HepG2 (cell line): ENCODE results near the gene SYT13. TPM values are rescaled to one million over a fixed set of nuclear protein-coding genes. Genes with fewer than 3 reads are reported as not detected.

Experiments
- ATAC-seq: fragments of 200-7000 bp; cut with Tn5 transposase; 3 replicates; pipeline ENCODE4 v1.9.1; 2020; ENCODE audit warnings: mild to moderate bottlenecking, moderate library complexity
- Bru-seq: library from RNA; stranded (reverse); fragments of 400-500 nt; gene quantifications from one replicate; lab custom pipeline; 2021; lab: Mats Ljungman, UMichigan
- BruChase-seq, 2 experiments: library from RNA; stranded (reverse); fragments of 400-500 nt; gene quantifications; one replicate each; lab custom pipeline; 2021; lab: Mats Ljungman, UMichigan
- BruUV-seq: library from RNA; stranded (reverse); fragments of 400-500 nt; replicated peaks from 2 replicates; lab custom pipeline; 2021; lab: Mats Ljungman, UMichigan
- CTCF ChIA-PET: fragments of 300-600 bp; formaldehyde crosslinking; extraction: SDS; loops from one replicate; lab custom pipeline; 2021; ENCODE audit warnings: low total read pairs, inconsistent platforms, low intra/inter-chr PET ratio; lab: Yijun Ruan, JAX
- POLR2A ChIA-PET: fragments of 350-600 bp; sonication (Branson Sonifier 250); formaldehyde crosslinking; loops from one replicate; lab custom pipeline; 2020; ENCODE audit warnings: antibody characterized with exemption, inconsistent platforms; lab: Yijun Ruan, JAX
- DNase-seq: peaks from one replicate; pipeline ENCODE4 v3.0.0-alpha.2; 2015; ENCODE audit warnings: low spot score
- FAIRE-seq: peaks from 3 replicates; lab custom pipeline; 2011; peaks lifted over from hg19 to GRCh38; lab: Jason Lieb, UNC
- H2AFZ ChIP-seq: one replicate; pipeline ENCODE4 v1.6.1; 2011; ENCODE audit warnings: low read length, inconsistent platforms
- H3K27ac ChIP-seq: fragments of 300-600 bp; 3 replicates; pipeline ENCODE4 v1.8.0; 2011; ENCODE audit warnings: mixed run types, mild to moderate bottlenecking, mixed read lengths, low read length, inconsistent platforms; ENCODE audit not compliant: insufficient read depth; ENCODE audit errors: extremely low read length
- H3K27me3 ChIP-seq, 2 experiments: fragments of 200-600 bp in 1 of 2; 2 replicates in 1 of 2; 3 replicates in 1 of 2; pipeline versions ENCODE4 v1.6.0 to v1.8.0; 2011; ENCODE audit warnings: low read length in 2 of 2, mild to moderate bottlenecking in 2 of 2, moderate library complexity in 2 of 2, inconsistent platforms in 1 of 2; ENCODE audit not compliant: insufficient read depth in 2 of 2, control insufficient read depth in 1 of 2
- H3K36me3 ChIP-seq, 2 experiments: fragments of 200-600 bp in 1 of 2; replicated peaks in 1 of 2; 2 replicates in 1 of 2; 3 replicates in 1 of 2; pipeline versions ENCODE4 v1.5.1 to v1.8.0; 2011; ENCODE audit warnings: low read length in 2 of 2, inconsistent platforms in 1 of 2; ENCODE audit not compliant: insufficient read depth in 2 of 2, control insufficient read depth in 1 of 2
- H3K4me1 ChIP-seq: 2 replicates; pipeline ENCODE4 v1.5.1; 2012; ENCODE audit warnings: low read length, inconsistent platforms; ENCODE audit not compliant: insufficient read depth
- H3K4me2 ChIP-seq: 2 replicates; pipeline ENCODE4 v1.6.0; 2011; ENCODE audit warnings: low read depth, low read length, inconsistent platforms
- H3K4me3 ChIP-seq, 3 experiments: fragments of 200-600 bp in 1 of 3; sonication (generic), shearing (Covaris generic) in 1 of 3; replicated peaks in 1 of 3; 2 replicates each; pipeline ENCODE4 v1.5.1; 2011 to 2016; ENCODE audit warnings: low read length in 3 of 3, inconsistent platforms in 2 of 3, low read depth in 2 of 3, mild to moderate bottlenecking in 2 of 3, control low read depth in 1 of 3, mixed read lengths in 1 of 3; ENCODE audit not compliant: insufficient read depth in 1 of 3
- H3K79me2 ChIP-seq: one replicate; pipeline ENCODE4 v1.6.1; 2011; ENCODE audit warnings: low read length, inconsistent platforms; ENCODE audit not compliant: insufficient read depth
- H3K9ac ChIP-seq: 2 replicates; pipeline ENCODE4 v1.6.0; 2011; ENCODE audit warnings: mild to moderate bottlenecking, low read depth, low read length, inconsistent platforms; ENCODE audit not compliant: insufficient read depth
- H3K9me3 ChIP-seq: 2 replicates; pipeline ENCODE4 v1.5.1; 2012; ENCODE audit warnings: mild to moderate bottlenecking, low read length
- H4K20me1 ChIP-seq: 2 replicates; pipeline ENCODE4 v1.6.0; 2011; ENCODE audit warnings: inconsistent platforms, mild to moderate bottlenecking, low read length, moderate library complexity; ENCODE audit not compliant: insufficient read depth
- ATF7-NPFF ChIP-seq: sonication (generic); formaldehyde crosslinking; IDR thresholded peaks from 2 replicates; pipeline ENCODE4 v1.8.1; 2023; ENCODE audit warnings: mild to moderate bottlenecking, low read depth, missing genetic modification reagents, moderate library complexity
- HNRNPH1 ChIP-seq: fragments of 200-400 bp; formaldehyde crosslinking; optimal IDR thresholded peaks from 2 replicates; pipeline ENCODE3; 2017; ENCODE audit warnings: mild to moderate bottlenecking, low read depth, low read length
- HOXA5 ChIP-seq: sonication (generic); formaldehyde crosslinking; IDR thresholded peaks from 2 replicates; pipeline ENCODE4 v1.4.0; 2020; ENCODE audit warnings: missing genetic modification reagents
- MEIS2 ChIP-seq: sonication (generic); formaldehyde crosslinking; IDR thresholded peaks from 2 replicates; pipeline ENCODE4 v1.9.0; 2021; ENCODE audit warnings: mild to moderate bottlenecking, missing genetic modification reagents
- PITX1 ChIP-seq: sonication (generic); formaldehyde crosslinking; IDR thresholded peaks from 2 replicates; pipeline ENCODE4 v1.5.1; 2020; ENCODE audit warnings: mild to moderate bottlenecking, missing genetic modification reagents
- REL ChIP-seq: sonication (generic); formaldehyde crosslinking; conservative IDR thresholded peaks from 2 replicates; pipeline ENCODE4 v1.8.0; 2022; ENCODE audit warnings: mild to moderate bottlenecking, missing genetic modification reagents, moderate library complexity
- ZNF282 ChIP-seq: fragments of 450-650 bp; IDR thresholded peaks from 2 replicates; pipeline ENCODE4 v1.6.1; 2018; ENCODE audit not compliant: partially characterized antibody
- ZNF589 ChIP-seq: sonication (generic); formaldehyde crosslinking; conservative IDR thresholded peaks from 2 replicates; pipeline ENCODE4 v1.8.0; 2022; ENCODE audit warnings: mild to moderate bottlenecking, moderate library complexity, missing genetic modification reagents
- ZNF615 ChIP-seq: sonication (generic); formaldehyde crosslinking; IDR thresholded peaks from 2 replicates; pipeline ENCODE4 v1.5.0; 2020; ENCODE audit warnings: mild to moderate bottlenecking, missing genetic modification reagents, borderline replicate concordance
- WGBS: methylation state at CpG from one replicate; pipeline ENCODE4 v1.1.6; 2017; ENCODE audit warnings: low lambda C conversion rate; 5-methylcytosine and 5-hydroxymethylcytosine counted together
- in situ Hi-C: cut with HindIII; loops from 2 replicates; pipeline ENCODE4 v1.10.0; 2017; ENCODE audit warnings: low pct_unique_long_range_greater_than_20kb; ENCODE audit not compliant: extremely low pct_ligation_motif_present
- intact Hi-C: fragments of 100-400 bp; cut with micrococcal nuclease; formaldehyde crosslinking; loops from one replicate; pipeline ENCODE4 v1.10.0; 2022; ENCODE audit not compliant: unreplicated experiment
- long read RNA-seq, 2 experiments: library from RNA in 1 of 2; library from polyadenylated mRNA in 1 of 2; stranded (forward) in 1 of 2; unstranded in 1 of 2; transcript quantifications; one replicate each; pipeline ENCODE4 v2.0.0, GENCODE V29; 2019 to 2022
- polyA minus RNA-seq, 3 experiments: library from RNA; depleted of rRNA, polyadenylated mRNA; stranded (reverse); fragments of >200 nt; gene quantifications; 2 replicates each; pipeline ENCODE4 v1.2.3, GENCODE V29; 2011; ENCODE audit warnings: low replicate concordance in 1 of 3
- polyA plus RNA-seq, 8 experiments: library from polyadenylated mRNA; depleted of rRNA in 3 of 8; stranded (reverse) in 7 of 8; unstranded in 1 of 8; fragments of >200 nt; fragmentation: Illumina TruSeq in 4 of 8; extraction: Trizol in 4 of 8; gene quantifications; 2 replicates each; pipeline versions ENCODE4 v1.2.1 to v1.2.3, GENCODE V29; 2011 to 2016; ENCODE audit warnings: low read depth in 4 of 8, missing spikeins in 1 of 8, mixed read lengths in 1 of 8; ENCODE audit not compliant: insufficient read depth in 1 of 8
- total RNA-seq, 5 experiments: library from RNA; depleted of rRNA; stranded (reverse); fragments of >200 nt; fragmentation: Illumina TruSeq; extraction: Trizol; gene quantifications; 2 replicates each; pipeline ENCODE4 v1.2.3, GENCODE V29; 2016; ENCODE audit warnings: low read depth in 1 of 5
- TF ChIP-seq, protein P1 (sequence below): sonication (generic); formaldehyde crosslinking; IDR thresholded peaks from 2 replicates; pipeline ENCODE4 v1.8.1; 2022; ENCODE audit warnings: low read depth, mild to moderate bottlenecking, missing genetic modification reagents
- TF ChIP-seq, protein P2 (sequence below): sonication (generic); formaldehyde crosslinking; IDR thresholded peaks from 2 replicates; pipeline ENCODE4 v1.8.0; 2022; ENCODE audit warnings: mild to moderate bottlenecking, missing genetic modification reagents, moderate library complexity
- TF ChIP-seq, protein P3 (sequence below): sonication (generic); formaldehyde crosslinking; IDR thresholded peaks from 2 replicates; pipeline ENCODE4 v1.5.1; 2020; ENCODE audit warnings: missing genetic modification reagents, mild to moderate bottlenecking, borderline replicate concordance

SYT13 gene, protein sequence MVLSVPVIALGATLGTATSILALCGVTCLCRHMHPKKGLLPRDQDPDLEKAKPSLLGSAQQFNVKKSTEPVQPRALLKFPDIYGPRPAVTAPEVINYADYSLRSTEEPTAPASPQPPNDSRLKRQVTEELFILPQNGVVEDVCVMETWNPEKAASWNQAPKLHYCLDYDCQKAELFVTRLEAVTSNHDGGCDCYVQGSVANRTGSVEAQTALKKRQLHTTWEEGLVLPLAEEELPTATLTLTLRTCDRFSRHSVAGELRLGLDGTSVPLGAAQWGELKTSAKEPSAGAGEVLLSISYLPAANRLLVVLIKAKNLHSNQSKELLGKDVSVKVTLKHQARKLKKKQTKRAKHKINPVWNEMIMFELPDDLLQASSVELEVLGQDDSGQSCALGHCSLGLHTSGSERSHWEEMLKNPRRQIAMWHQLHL
- total RNA-seq (2016; rRNA removed; fragmentation: Illumina TruSeq; extraction: Trizol) (0.02 and 0.14 TPM in 2 replicates), polyA plus RNA-seq (2011; rRNA removed) (0.13 and 0.26 TPM in 2 replicates), polyA minus RNA-seq (2011; rRNA and poly(A)+ RNA removed; ENCODE audit: low replicate concordance) (0.28 and 0.60 TPM in 2 replicates), Bru-seq, nascent RNA (percentile 12 among the genes with signal in this experiment), BruChase-seq, experiment 1, labeled RNA remaining after a 6-hour chase (percentile 18 among the genes with signal in this experiment), BruChase-seq, experiment 2, labeled RNA remaining after a 2-hour chase (percentile 14 among the genes with signal in this experiment)
- total RNA-seq (2016; cell fraction: cytosol; rRNA removed; fragmentation: Illumina TruSeq; extraction: Trizol; ENCODE audit: low read depth) = not detected in 2 replicates
- 0.09 and 0.10 TPM in 2 replicates for total RNA-seq (2016; cell fraction: insoluble cytoplasmic fraction; rRNA removed; fragmentation: Illumina TruSeq; extraction: Trizol)
- total RNA-seq (2016; cell fraction: membrane; rRNA removed; fragmentation: Illumina TruSeq; extraction: Trizol) = 0.06 and 0.07 TPM in 2 replicates
- total RNA-seq (2016; cell fraction: nucleus; rRNA removed; fragmentation: Illumina TruSeq; extraction: Trizol) = 0.25 TPM in 1 of 2 replicates, not detected in the other
- 0.12 and 0.13 TPM in 2 replicates for polyA plus RNA-seq (2011; cell fraction: cytosol; rRNA removed)
- 0.12 and 0.14 TPM in 2 replicates for polyA plus RNA-seq (2011; cell fraction: nucleus; rRNA removed)
- polyA plus RNA-seq (2012) = 0.09 TPM in 1 of 2 replicates, not detected in the other
- polyA plus RNA-seq (2016; cell fraction: cytosol; fragmentation: Illumina TruSeq; extraction: Trizol; ENCODE audit: low read depth) = 0.02 and 0.09 TPM in 2 replicates
- polyA plus RNA-seq (2016; cell fraction: insoluble cytoplasmic fraction; fragmentation: Illumina TruSeq; extraction: Trizol; ENCODE audit: low read depth) = 0.11 and 0.19 TPM in 2 replicates
- 0.03 and 0.13 TPM in 2 replicates for polyA plus RNA-seq (2016; cell fraction: membrane; fragmentation: Illumina TruSeq; extraction: Trizol; ENCODE audit: low read depth)
- 0.08 TPM in 1 of 2 replicates, not detected in the other for polyA plus RNA-seq (2016; cell fraction: nucleus; fragmentation: Illumina TruSeq; extraction: Trizol; ENCODE audit: insufficient read depth, low read depth)
- polyA minus RNA-seq (2011; cell fraction: cytosol; rRNA and poly(A)+ RNA removed) = 0.40 TPM in 1 of 2 replicates, not detected in the other
- polyA minus RNA-seq (2011; cell fraction: nucleus; rRNA and poly(A)+ RNA removed) = 0.12 and 0.13 TPM in 2 replicates
- long read RNA-seq, experiment 1 = 0 reads
- long read RNA-seq, experiment 2, full-length matches to known transcripts = 1 of 1 reads
- long read RNA-seq, experiment 2, partial matches to known transcripts = 0 of 1 reads
- long read RNA-seq, experiment 2, other reads (novel, unspliced or antisense) = 0 of 1 reads

DNA sequence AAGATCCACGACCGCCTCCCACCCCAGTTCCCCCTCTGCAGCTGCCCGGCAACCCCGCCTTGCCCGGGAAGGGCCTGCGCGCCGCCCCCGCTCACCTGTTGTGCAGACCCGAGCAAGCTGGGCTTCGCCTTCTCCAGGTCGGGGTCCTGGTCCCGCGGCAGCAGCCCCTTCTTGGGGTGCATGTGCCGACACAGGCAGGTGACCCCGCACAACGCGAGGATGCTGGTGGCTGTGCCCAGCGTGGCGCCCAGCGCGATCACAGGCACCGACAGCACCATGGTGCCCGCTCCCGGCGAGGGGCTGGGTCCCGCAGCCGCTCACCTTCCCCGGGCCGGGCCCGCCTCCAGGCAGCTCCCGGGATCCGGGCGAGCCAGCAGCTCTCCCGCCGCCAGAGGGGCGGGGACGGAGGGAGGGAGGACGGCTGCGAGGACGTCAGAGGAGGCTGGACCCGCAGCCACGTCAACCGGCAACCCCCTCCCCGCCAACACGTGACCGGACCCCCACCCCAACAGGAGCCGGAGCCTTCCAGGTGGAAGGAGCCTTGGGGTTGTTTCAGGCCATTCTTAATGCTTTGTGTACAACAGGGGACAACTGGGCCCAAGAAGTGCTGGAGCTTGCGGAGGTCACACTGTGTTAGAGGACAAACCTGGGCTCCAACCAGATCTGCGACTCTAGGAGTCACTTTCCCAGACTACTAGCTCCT is at the start of gene SYT13:
Gene SYT13, minus strand, starts transcription at position 412 of the 703 bp plus-strand sequence. Its CDS starts 134 bp downstream, at position 278.
- Histone ChIP-seq H3K4me2 (no peak within 1 kb of the TSS), H3K27me3 (peaks cover 4 to 32% of the 10 kb centered on the region in 2 experiments), H3K36me3 (no peaks in the 10 kb centered on the region), H3K4me1 (no peaks in the 10 kb centered on the region), H3K4me3 (no peak within 1 kb of the TSS), H3K9ac (no peak within 1 kb of the TSS), H2AFZ (no peak within 1 kb of the TSS), H4K20me1 (no peaks in the 10 kb centered on the region), H3K9me3 (no peaks in the 10 kb centered on the region), H3K79me2 (no peaks in the 10 kb centered on the region), H3K27ac (no peak within 1 kb of the TSS)
- no peak for DNase-seq
- BruUV-seq = no TSS peak
- 38% methylated on average over 20 of the region's 50 CpGs for WGBS
- ChIA-PET POLR2A (no interaction called here), CTCF (no interaction called here)
- in situ Hi-C loops = no loop called here
- peak; percentile 41; the same call in 2 of the 3 replicates for ATAC-seq
- intact Hi-C loops = no loop called here
- FAIRE-seq = no peak
- TF ChIP-seq, protein P1, sequence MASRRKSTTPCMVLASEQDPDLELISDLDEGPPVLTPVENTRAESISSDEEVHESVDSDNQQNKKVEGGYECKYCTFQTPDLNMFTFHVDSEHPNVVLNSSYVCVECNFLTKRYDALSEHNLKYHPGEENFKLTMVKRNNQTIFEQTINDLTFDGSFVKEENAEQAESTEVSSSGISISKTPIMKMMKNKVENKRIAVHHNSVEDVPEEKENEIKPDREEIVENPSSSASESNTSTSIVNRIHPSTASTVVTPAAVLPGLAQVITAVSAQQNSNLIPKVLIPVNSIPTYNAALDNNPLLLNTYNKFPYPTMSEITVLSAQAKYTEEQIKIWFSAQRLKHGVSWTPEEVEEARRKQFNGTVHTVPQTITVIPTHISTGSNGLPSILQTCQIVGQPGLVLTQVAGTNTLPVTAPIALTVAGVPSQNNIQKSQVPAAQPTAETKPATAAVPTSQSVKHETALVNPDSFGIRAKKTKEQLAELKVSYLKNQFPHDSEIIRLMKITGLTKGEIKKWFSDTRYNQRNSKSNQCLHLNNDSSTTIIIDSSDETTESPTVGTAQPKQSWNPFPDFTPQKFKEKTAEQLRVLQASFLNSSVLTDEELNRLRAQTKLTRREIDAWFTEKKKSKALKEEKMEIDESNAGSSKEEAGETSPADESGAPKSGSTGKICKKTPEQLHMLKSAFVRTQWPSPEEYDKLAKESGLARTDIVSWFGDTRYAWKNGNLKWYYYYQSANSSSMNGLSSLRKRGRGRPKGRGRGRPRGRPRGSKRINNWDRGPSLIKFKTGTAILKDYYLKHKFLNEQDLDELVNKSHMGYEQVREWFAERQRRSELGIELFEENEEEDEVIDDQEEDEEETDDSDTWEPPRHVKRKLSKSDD (CRISPR knock-in tag) = no peak
- TF ChIP-seq ZNF615 (CRISPR knock-in tag) (no peak), PITX1 (CRISPR knock-in tag) (no peak), ATF7-NPFF (no peak), ZNF282 (no peak), ZNF589 (CRISPR knock-in tag) (no peak), HNRNPH1 (no peak), REL (no peak), MEIS2 (no peak), HOXA5 (CRISPR knock-in tag) (no peak)
- TF ChIP-seq, protein P2, sequence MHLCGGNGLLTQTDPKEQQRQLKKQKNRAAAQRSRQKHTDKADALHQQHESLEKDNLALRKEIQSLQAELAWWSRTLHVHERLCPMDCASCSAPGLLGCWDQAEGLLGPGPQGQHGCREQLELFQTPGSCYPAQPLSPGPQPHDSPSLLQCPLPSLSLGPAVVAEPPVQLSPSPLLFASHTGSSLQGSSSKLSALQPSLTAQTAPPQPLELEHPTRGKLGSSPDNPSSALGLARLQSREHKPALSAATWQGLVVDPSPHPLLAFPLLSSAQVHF (CRISPR knock-in tag) = no peak
- TF ChIP-seq, protein P3, sequence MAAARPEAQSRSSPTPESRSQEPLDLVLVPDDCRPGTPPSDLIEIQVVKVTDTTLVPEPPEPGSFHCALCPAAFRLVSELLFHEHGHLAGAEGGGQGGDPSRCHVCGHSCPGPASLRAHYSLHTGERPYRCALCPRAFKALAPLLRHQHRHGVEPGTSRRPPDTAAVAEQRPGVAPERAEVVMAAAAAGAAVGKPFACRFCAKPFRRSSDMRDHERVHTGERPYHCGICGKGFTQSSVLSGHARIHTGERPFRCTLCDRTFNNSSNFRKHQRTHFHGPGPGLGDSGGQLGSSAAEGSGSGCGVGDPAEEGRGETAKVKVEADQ = no peak
